Right lobe of liver (tissue), 6 donors: Measurements from ENCODE around the gene NRCAM. TPM values are rescaled to one million over a fixed set of nuclear protein-coding genes. Genes with fewer than 3 reads are reported as not detected.

Source experiments
- ATAC-seq, 4 donors: fragments of 200-7000 bp; cut with Tn5 transposase; one replicate each; pipeline ENCODE4 v1.9.1; 2020; ENCODE audit warnings: mild to moderate bottlenecking in 4 of 4, moderate library complexity in 4 of 4
- DNase-seq, 3 donors: peaks; one replicate each; pipeline ENCODE4 v3.0.0-alpha.2; 2020
- H3K27ac ChIP-seq, 3 donors: fragments of 200-600 bp; one replicate each; pipeline ENCODE4 v1.8.0; 2022
- H3K27me3 ChIP-seq, 2 donors: fragments of 200-600 bp; one replicate each; pipeline ENCODE4 v1.8.0; 2022
- H3K36me3 ChIP-seq, 4 donors: fragments of 200-600 bp; sonication (generic) in 1 of 4; one replicate each; pipeline versions ENCODE4 v1.5.1 to v1.8.0; 2017 to 2022; ENCODE audit warnings: control low read depth in 1 of 4
- H3K4me1 ChIP-seq, 4 donors: fragments of 200-600 bp; sonication (generic) in 1 of 4; one replicate each; pipeline versions ENCODE4 v1.5.1 to v1.8.0; 2017 to 2022; ENCODE audit warnings: control low read depth in 1 of 4
- H3K4me3 ChIP-seq, 3 donors: fragments of 200-600 bp; one replicate each; pipeline ENCODE4 v1.8.0; 2022
- H3K9me3 ChIP-seq, 4 donors: fragments of 200-600 bp; sonication (generic) in 1 of 4; one replicate each; pipeline versions ENCODE4 v1.5.1 to v1.8.0; 2017 to 2022; ENCODE audit warnings: control low read depth in 1 of 4
- CTCF ChIP-seq, 4 donors: fragments of 200-600 bp in 3 of 4; fragments of 450-650 bp in 1 of 4; IDR thresholded peaks; one replicate each; pipeline versions ENCODE4 v1.5.1 to v1.8.0; 2016 to 2022; ENCODE audit warnings: antibody characterized with exemption in 4 of 4, mild to moderate bottlenecking in 2 of 4
- POLR2A ChIP-seq: fragments of 450-650 bp; IDR thresholded peaks from one replicate; pipeline ENCODE4 v1.6.1; 2017; ENCODE audit warnings: antibody characterized with exemption, mild to moderate bottlenecking
- WGBS: methylation state at CpG from one replicate; pipeline ENCODE4 v1.1.6; 2018; ENCODE audit warnings: low coverage, low lambda C conversion rate; ENCODE audit not compliant: insufficient coverage; ENCODE audit errors: missing lambda C conversion rate; 5-methylcytosine and 5-hydroxymethylcytosine counted together
- intact Hi-C, 2 donors: fragments of 100-400 bp; cut with DNase I; formaldehyde crosslinking; loops; one replicate each; pipeline versions ENCODE4 v1.11.2 to v1.14.1; 2022
- total RNA-seq, 6 experiments: library from RNA; depleted of rRNA in 2 of 6; stranded (reverse); fragments of >200 nt in 2 of 6; fragmentation: NEBNext Ultra II Directional in 3 of 6; extraction: Animal tissue kit (Norgen Biotek cat#: 25700) in 3 of 6; gene quantifications; one replicate each; pipeline versions ENCODE4 v1.1.0 to v1.2.4, GENCODE V29; 2016 to 2023
- donor health status: DM: no; HTN: yes; CAD: no.
- donor health status: DM: no; HTN: no; CAD: no.
- donor health status: DM: no; HTN: no; CAD: no.
- donor health status: DM: no; HTN: yes; CAD: no.
- donor health status: DM: no; HTN: yes; CAD: no.

NRCAM gene
- total RNA-seq, 6 experiments from 2014 or later, result 0.16 to 1.9 (median 0.27) TPM

- DNase-seq, result no peak
- H3K27ac ChIP-seq, result no peak overlapping the region
- no peaks in the 10 kb centered on the region for H3K9me3 ChIP-seq
- peaks cover 0 to 15% (median 0%) of the 10 kb centered on the region in 4 donors for H3K4me1 ChIP-seq
- TF ChIP-seq POLR2A, result no peak
- TF ChIP-seq CTCF (IDR thresholded peaks at IDR 0.05), result no peak
- H3K36me3 ChIP-seq, result no peaks in the 10 kb centered on the region
- H3K27me3 ChIP-seq, result no peaks in the 10 kb centered on the region
- no peak overlapping the region for H3K4me3 ChIP-seq
- ATAC-seq, result peak in 3 of 4 donors; percentile 33 to 88 (median 48)
- intact Hi-C loops, result no loop called here
- WGBS, result 84% methylated on average over 4 of the region's 4 CpGs
These were observed 220.7 kb downstream of the NRCAM start for GRCh38 chr7:108235451-108236061.

DNA sequence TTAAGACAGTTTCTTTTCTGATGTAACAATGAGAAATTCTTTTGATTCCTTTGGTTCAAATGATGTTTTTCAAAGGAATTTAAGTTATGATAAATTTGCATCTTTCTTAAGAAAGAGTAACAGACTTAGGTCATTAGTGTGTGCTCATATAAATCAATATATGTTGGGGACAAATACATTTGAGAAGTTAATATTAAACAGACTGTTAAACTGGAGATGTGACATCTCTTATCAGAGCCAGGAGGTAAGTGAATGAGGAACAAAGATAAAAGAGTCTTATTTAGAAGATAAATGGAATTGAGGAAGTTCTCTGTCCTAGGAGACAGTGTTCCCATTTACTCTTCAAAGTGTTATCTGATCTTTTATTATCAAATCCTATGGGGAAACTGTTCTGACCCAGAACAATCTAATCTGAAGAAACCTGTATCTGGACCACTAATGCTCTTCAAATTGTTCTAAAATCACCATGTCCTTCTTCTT is 221.2 kb downstream of the NRCAM start:
- intact Hi-C loops, result no loop called here
- no peak for DNase-seq
- H3K27me3 ChIP-seq, result no peaks in the 10 kb centered on the region
- peaks cover 0 to 15% (median 0%) of the 10 kb centered on the region in 4 donors for H3K4me1 ChIP-seq
- no peak overlapping the region for H3K4me3 ChIP-seq
- H3K36me3 ChIP-seq, result no peaks in the 10 kb centered on the region
- no peak for ATAC-seq
- no peak overlapping the region for H3K27ac ChIP-seq
- no peaks in the 10 kb centered on the region for H3K9me3 ChIP-seq
- TF ChIP-seq CTCF (IDR thresholded peaks at IDR 0.05) (no peak), POLR2A (no peak)

DNA sequence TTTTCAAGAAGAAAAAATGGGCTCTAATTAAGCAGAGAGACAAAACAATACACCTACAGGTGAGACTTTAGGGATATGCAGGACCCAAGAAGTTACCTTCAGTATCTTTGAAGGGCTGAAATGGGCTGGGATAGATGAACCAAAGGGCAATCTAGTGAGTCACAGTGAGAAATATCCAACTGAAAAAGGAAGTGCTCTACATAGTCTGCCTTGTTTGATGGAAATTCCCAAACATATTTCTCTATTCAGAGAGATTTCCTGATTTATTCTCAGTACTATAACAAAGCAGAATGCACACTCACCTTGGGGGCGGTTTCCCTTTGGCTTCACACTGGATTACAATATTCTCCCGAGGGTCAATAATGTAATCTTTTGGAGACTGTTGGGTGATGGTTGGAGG is 222.0 kb downstream of the NRCAM start:
- ATAC-seq, result peak in 1 of 4 donors; percentile 23
- Histone ChIP-seq H3K27me3 (no peaks in the 10 kb centered on the region), H3K9me3 (no peaks in the 10 kb centered on the region), H3K4me3 (no peak overlapping the region), H3K27ac (no peak overlapping the region), H3K4me1 (peaks cover 0 to 15% (median 0%) of the 10 kb centered on the region in 4 donors), H3K36me3 (no peaks in the 10 kb centered on the region)
- DNase-seq, result no peak
- intact Hi-C loops, result no loop called here
- 59% methylated on average over 2 of the region's 2 CpGs for WGBS
- TF ChIP-seq CTCF (IDR thresholded peaks at IDR 0.05) (no peak), POLR2A (no peak)

- DNase-seq, result no peak
- 81% methylated on average over 4 of the region's 6 CpGs for WGBS
- intact Hi-C loops, result no loop called here
These were observed 224.2 kb downstream of the NRCAM start for GRCh38 chr7:108232076-108232475.

GRCh38 chr7:108231221-108231620 is 225.0 kb downstream of the NRCAM start:
- Histone ChIP-seq H3K27ac (no peak overlapping the region), H3K4me1 (peaks cover 0 to 15% (median 0%) of the 10 kb centered on the region in 4 donors), H3K36me3 (no peaks in the 10 kb centered on the region), H3K9me3 (no peaks in the 10 kb centered on the region), H3K4me3 (no peak overlapping the region), H3K27me3 (no peaks in the 10 kb centered on the region)
- intact Hi-C loops, result no loop called here
- 87% methylated on average over 2 of the region's 2 CpGs for WGBS
- no peak for DNase-seq
- no peak for ATAC-seq
- TF ChIP-seq POLR2A, result no peak
- TF ChIP-seq CTCF (IDR thresholded peaks at IDR 0.05), result no peak

More at GRCh38 chr7:108232076-108232475, 224.2 kb downstream of the NRCAM start:
- no peaks in the 10 kb centered on the region for H3K27me3 ChIP-seq
- H3K9me3 ChIP-seq, result no peaks in the 10 kb centered on the region
- H3K36me3 ChIP-seq, result no peaks in the 10 kb centered on the region
- TF ChIP-seq POLR2A, result no peak
- peaks cover 0 to 15% (median 0%) of the 10 kb centered on the region in 4 donors for H3K4me1 ChIP-seq
- H3K27ac ChIP-seq, result no peak overlapping the region
- no peak overlapping the region for H3K4me3 ChIP-seq
- no peak for ATAC-seq
